HL-60 (cell line): Measurements from ENCODE around the gene MAPKAPK3.

Experiments used
- DNase-seq, 2 experiments: peaks; one replicate each; pipeline ENCODE4 v3.0.0-alpha.2; 2010 to 2020; ENCODE audit warnings: low read depth in 1 of 2, low spot score in 1 of 2
- H3K27ac ChIP-seq: fragments of 250-450 bp; sonication (Bioruptor Pico); replicated peaks from 2 replicates; pipeline ENCODE4 v1.5.1; 2020; ENCODE audit warnings: mild to moderate bottlenecking, moderate library complexity
- H3K27me3 ChIP-seq: fragments of 250-450 bp; sonication (Bioruptor Pico); 2 replicates; pipeline ENCODE4 v1.5.1; 2021; ENCODE audit warnings: mild to moderate bottlenecking, moderate library complexity; ENCODE audit not compliant: insufficient read depth, poor library complexity, severe bottlenecking
- H3K4me3 ChIP-seq: replicated peaks from 2 replicates; pipeline ENCODE4 v1.5.1; 2011; ENCODE audit warnings: mild to moderate bottlenecking, control low read depth, low read length; ENCODE audit not compliant: insufficient read depth
- CTCF ChIP-seq: IDR thresholded peaks from one replicate; pipeline ENCODE4 v1.5.1; 2011; ENCODE audit warnings: low read length, control low read depth, inconsistent platforms; ENCODE audit not compliant: insufficient read depth
- GABPA ChIP-seq: IDR thresholded peaks from 2 replicates; pipeline ENCODE4 v1.6.1; 2012; ENCODE audit warnings: low read depth
- POLR2AphosphoS5 ChIP-seq: IDR thresholded peaks from 2 replicates; pipeline ENCODE4 v1.6.1; 2012; ENCODE audit warnings: low read depth
- SPI1 ChIP-seq: IDR thresholded peaks from 2 replicates; pipeline ENCODE4 v1.6.1; 2012; ENCODE audit warnings: low read depth, mild to moderate bottlenecking, borderline replicate concordance
- TF ChIP-seq, protein P1 (sequence below): IDR thresholded peaks from 2 replicates; pipeline ENCODE4 v1.6.1; 2012; ENCODE audit warnings: low read depth; ENCODE audit not compliant: insufficient replicate concordance

MAPKAPK3 gene

GRCh38 chr3:50657407-50657806 lies 40.5 kb downstream of the MAPKAPK3 start:
- H3K27me3 ChIP-seq = no peaks in the 10 kb centered on the region
- no peak for TF ChIP-seq CTCF
- TF ChIP-seq SPI1 = no peak
- no peak for TF ChIP-seq POLR2AphosphoS5
- TF ChIP-seq, protein P1, sequence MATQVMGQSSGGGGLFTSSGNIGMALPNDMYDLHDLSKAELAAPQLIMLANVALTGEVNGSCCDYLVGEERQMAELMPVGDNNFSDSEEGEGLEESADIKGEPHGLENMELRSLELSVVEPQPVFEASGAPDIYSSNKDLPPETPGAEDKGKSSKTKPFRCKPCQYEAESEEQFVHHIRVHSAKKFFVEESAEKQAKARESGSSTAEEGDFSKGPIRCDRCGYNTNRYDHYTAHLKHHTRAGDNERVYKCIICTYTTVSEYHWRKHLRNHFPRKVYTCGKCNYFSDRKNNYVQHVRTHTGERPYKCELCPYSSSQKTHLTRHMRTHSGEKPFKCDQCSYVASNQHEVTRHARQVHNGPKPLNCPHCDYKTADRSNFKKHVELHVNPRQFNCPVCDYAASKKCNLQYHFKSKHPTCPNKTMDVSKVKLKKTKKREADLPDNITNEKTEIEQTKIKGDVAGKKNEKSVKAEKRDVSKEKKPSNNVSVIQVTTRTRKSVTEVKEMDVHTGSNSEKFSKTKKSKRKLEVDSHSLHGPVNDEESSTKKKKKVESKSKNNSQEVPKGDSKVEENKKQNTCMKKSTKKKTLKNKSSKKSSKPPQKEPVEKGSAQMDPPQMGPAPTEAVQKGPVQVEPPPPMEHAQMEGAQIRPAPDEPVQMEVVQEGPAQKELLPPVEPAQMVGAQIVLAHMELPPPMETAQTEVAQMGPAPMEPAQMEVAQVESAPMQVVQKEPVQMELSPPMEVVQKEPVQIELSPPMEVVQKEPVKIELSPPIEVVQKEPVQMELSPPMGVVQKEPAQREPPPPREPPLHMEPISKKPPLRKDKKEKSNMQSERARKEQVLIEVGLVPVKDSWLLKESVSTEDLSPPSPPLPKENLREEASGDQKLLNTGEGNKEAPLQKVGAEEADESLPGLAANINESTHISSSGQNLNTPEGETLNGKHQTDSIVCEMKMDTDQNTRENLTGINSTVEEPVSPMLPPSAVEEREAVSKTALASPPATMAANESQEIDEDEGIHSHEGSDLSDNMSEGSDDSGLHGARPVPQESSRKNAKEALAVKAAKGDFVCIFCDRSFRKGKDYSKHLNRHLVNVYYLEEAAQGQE = no peak
- no peak for TF ChIP-seq GABPA
- H3K4me3 ChIP-seq = no peak overlapping the region
- H3K27ac ChIP-seq = no peak overlapping the region
- DNase-seq = no peak

- TF ChIP-seq SPI1 = no peak
- no peak for TF ChIP-seq GABPA
- TF ChIP-seq POLR2AphosphoS5 = no peak
- no peak for TF ChIP-seq CTCF
- TF ChIP-seq, protein P1 = no peak
- Histone ChIP-seq H3K27me3 (no peaks in the 10 kb centered on the region), H3K4me3 (no peak overlapping the region), H3K27ac (no peak overlapping the region)
- no peak for DNase-seq
Observed at GRCh38 chr3:50657816-50658215, 40.9 kb downstream of the MAPKAPK3 start.

DNA sequence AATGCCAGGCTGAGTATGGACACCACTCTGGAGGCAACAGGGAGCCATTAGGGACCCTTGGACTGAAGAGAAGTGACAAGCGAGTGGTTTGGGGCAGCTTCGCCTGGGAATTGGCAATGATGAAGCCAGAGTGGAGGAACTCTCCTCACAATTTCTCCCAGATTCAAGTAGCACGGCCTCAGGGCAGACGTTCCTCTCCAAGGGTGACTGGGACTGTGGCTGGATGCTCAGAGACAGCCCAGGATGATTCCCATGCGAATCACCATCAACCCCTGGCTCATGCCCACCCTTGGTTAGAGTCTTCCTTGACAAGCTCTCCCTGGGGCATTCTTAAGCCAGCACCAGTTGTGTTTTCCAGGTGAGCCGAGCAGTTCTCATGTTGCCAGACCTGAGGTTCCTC lies 41.5 kb downstream of the MAPKAPK3 start:
- TF ChIP-seq SPI1 (no peak), CTCF (no peak), GABPA (no peak), POLR2AphosphoS5 (no peak)
- TF ChIP-seq, protein P1 = no peak
- DNase-seq = no peak
- Histone ChIP-seq H3K4me3 (no peak overlapping the region), H3K27ac (no peak overlapping the region), H3K27me3 (no peaks in the 10 kb centered on the region)
